ENCODE data around the gene TP63. TPM values are rescaled to one million over a fixed set of nuclear protein-coding genes. Genes with fewer than 3 reads are reported as not detected.

Gene TP63
- polyA plus RNA-seq, 1 donor from 2014 or later, result 0.12 TPM

DNA sequence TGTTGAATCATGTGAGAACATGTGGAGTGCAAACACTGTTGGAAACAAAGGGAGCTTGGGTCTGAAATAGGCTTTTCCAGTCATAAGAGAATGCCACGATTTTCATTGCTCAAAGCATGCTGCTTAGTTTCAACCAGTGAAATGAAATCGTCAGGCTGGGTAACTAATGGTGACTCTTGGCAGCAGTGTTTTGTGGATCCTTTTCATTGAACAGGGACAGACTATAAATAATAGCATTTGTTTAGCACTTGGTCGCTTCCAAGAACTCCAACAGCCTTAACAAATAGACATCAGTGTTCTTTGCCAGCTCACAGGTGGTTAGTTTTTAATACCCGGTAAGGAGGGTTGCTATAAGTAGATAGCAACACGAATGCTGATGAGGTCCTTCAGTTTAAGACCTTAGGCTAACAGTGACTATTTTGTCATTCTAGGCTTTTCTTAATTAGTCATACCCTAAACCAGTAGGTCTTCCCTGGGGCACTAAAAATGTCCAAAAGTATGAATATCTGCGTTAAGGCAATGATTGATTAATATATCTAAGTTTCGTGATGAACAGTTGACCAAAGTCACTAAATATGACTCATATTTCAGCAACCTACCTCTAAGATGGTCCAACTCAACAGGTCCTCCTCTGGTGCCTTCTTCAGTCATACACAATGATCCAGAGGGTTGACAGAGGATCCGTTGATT lies 15.8 kb downstream of the TP63 start:
- Histone ChIP-seq H3K36me3 (ENCODE audit: insufficient read depth, low read length) (no peaks in the 10 kb centered on the region), H3K4me2 (ENCODE audit: low read length) (no peak overlapping the region), H3K9me3 (ENCODE audit: low read length) (no peaks in the 10 kb centered on the region), H3K9me2 (ENCODE audit: insufficient read depth, low read length) (no peaks in the 10 kb centered on the region), H3K4me3 (ENCODE audit: low read length) (no peak overlapping the region), H3K27ac (ENCODE audit: low read length) (no peak overlapping the region), H2AFZ (ENCODE audit: low read depth, low read length) (no peak overlapping the region), H3F3A (ENCODE audit: insufficient read depth, low read length, poor library complexity, severe bottlenecking) (no peaks in the 10 kb centered on the region), H3K79me2 (replicated peaks; ENCODE audit: insufficient read depth, low read length) (no peaks in the 10 kb centered on the region), H3K9ac (ENCODE audit: low read length) (no peak overlapping the region), H3K27me3 (ENCODE audit: insufficient read depth, low read depth, low read length) (no peaks in the 10 kb centered on the region), H4K20me1 (ENCODE audit: insufficient read depth) (no peaks in the 10 kb centered on the region)
- no peak for TF ChIP-seq EP300 (conservative IDR thresholded peaks at IDR 0.05; ENCODE audit: poor library complexity, severe bottlenecking)
- no peak for TF ChIP-seq SMC3 (conservative IDR thresholded peaks at IDR 0.05; ENCODE audit: poor library complexity)
- TF ChIP-seq EZH2 (IDR thresholded peaks at IDR 0.05; ENCODE audit: borderline replicate concordance, insufficient read depth, low read length, poor library complexity, severe bottlenecking), result no peak
- TF ChIP-seq MXI1 (conservative IDR thresholded peaks at IDR 0.05; ENCODE audit: poor library complexity, severe bottlenecking), result no peak
- no peak for TF ChIP-seq TAF1 (IDR thresholded peaks at IDR 0.05; ENCODE audit: low read depth)
- TF ChIP-seq RAD21 (conservative IDR thresholded peaks at IDR 0.05), result no peak
- TF ChIP-seq POLR2AphosphoS5 (IDR thresholded peaks at IDR 0.05), result no peak
- TF ChIP-seq, protein P1, sequence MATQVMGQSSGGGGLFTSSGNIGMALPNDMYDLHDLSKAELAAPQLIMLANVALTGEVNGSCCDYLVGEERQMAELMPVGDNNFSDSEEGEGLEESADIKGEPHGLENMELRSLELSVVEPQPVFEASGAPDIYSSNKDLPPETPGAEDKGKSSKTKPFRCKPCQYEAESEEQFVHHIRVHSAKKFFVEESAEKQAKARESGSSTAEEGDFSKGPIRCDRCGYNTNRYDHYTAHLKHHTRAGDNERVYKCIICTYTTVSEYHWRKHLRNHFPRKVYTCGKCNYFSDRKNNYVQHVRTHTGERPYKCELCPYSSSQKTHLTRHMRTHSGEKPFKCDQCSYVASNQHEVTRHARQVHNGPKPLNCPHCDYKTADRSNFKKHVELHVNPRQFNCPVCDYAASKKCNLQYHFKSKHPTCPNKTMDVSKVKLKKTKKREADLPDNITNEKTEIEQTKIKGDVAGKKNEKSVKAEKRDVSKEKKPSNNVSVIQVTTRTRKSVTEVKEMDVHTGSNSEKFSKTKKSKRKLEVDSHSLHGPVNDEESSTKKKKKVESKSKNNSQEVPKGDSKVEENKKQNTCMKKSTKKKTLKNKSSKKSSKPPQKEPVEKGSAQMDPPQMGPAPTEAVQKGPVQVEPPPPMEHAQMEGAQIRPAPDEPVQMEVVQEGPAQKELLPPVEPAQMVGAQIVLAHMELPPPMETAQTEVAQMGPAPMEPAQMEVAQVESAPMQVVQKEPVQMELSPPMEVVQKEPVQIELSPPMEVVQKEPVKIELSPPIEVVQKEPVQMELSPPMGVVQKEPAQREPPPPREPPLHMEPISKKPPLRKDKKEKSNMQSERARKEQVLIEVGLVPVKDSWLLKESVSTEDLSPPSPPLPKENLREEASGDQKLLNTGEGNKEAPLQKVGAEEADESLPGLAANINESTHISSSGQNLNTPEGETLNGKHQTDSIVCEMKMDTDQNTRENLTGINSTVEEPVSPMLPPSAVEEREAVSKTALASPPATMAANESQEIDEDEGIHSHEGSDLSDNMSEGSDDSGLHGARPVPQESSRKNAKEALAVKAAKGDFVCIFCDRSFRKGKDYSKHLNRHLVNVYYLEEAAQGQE (IDR thresholded peaks at IDR 0.05; ENCODE audit: borderline replicate concordance), result no peak
- TF ChIP-seq, protein P2, sequence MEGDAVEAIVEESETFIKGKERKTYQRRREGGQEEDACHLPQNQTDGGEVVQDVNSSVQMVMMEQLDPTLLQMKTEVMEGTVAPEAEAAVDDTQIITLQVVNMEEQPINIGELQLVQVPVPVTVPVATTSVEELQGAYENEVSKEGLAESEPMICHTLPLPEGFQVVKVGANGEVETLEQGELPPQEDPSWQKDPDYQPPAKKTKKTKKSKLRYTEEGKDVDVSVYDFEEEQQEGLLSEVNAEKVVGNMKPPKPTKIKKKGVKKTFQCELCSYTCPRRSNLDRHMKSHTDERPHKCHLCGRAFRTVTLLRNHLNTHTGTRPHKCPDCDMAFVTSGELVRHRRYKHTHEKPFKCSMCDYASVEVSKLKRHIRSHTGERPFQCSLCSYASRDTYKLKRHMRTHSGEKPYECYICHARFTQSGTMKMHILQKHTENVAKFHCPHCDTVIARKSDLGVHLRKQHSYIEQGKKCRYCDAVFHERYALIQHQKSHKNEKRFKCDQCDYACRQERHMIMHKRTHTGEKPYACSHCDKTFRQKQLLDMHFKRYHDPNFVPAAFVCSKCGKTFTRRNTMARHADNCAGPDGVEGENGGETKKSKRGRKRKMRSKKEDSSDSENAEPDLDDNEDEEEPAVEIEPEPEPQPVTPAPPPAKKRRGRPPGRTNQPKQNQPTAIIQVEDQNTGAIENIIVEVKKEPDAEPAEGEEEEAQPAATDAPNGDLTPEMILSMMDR (IDR thresholded peaks at IDR 0.05; ENCODE audit: poor library complexity, severe bottlenecking), result no peak

DNA sequence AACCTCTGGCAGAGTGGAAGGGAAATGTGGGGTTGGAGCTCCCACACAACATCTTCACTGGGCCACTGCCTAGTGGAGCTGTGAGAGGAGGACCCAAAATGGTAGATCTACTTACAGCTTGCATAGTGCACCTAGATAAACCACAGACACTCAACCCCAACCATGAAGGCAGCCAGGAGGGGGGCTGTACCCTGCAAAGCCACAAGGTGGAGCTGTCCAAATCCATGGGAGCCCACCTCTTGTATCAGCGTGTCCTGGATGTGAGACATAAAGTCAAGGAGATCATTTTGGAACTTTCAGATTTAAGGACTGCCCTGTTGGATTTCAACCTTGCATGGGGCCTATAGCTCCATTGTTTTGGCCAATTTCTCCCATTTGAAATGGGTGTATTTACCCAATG lies 20.9 kb downstream of the TP63 start:
- no peaks in the 10 kb centered on the region for H3K9me2 ChIP-seq (ENCODE audit: insufficient read depth, low read length)
- no peaks in the 10 kb centered on the region for H4K20me1 ChIP-seq (ENCODE audit: insufficient read depth)
- H3K4me3 ChIP-seq (ENCODE audit: low read length), result no peak overlapping the region
- no peaks in the 10 kb centered on the region for H3K9me3 ChIP-seq (ENCODE audit: low read length)
- H3F3A ChIP-seq (ENCODE audit: insufficient read depth, low read length, poor library complexity, severe bottlenecking), result no peaks in the 10 kb centered on the region
- no peak overlapping the region for H3K27ac ChIP-seq (ENCODE audit: low read length)
- no peaks in the 10 kb centered on the region for H3K79me2 ChIP-seq (replicated peaks; ENCODE audit: insufficient read depth, low read length)
- no peak overlapping the region for H3K9ac ChIP-seq (ENCODE audit: low read length)
- H2AFZ ChIP-seq (ENCODE audit: low read depth, low read length), result no peak overlapping the region
- no peaks in the 10 kb centered on the region for H3K27me3 ChIP-seq (ENCODE audit: insufficient read depth, low read depth, low read length)
- no peaks in the 10 kb centered on the region for H3K36me3 ChIP-seq (ENCODE audit: insufficient read depth, low read length)
- TF ChIP-seq, protein P1 (IDR thresholded peaks at IDR 0.05; ENCODE audit: borderline replicate concordance), result no peak
- TF ChIP-seq, protein P2 (IDR thresholded peaks at IDR 0.05; ENCODE audit: poor library complexity, severe bottlenecking), result no peak
- TF ChIP-seq EP300 (conservative IDR thresholded peaks at IDR 0.05; ENCODE audit: poor library complexity, severe bottlenecking), result no peak
- no peak for TF ChIP-seq RAD21 (conservative IDR thresholded peaks at IDR 0.05)
- TF ChIP-seq EZH2 (IDR thresholded peaks at IDR 0.05; ENCODE audit: borderline replicate concordance, insufficient read depth, low read length, poor library complexity, severe bottlenecking), result no peak
- H3K4me2 ChIP-seq (ENCODE audit: low read length), result no peak overlapping the region
